Left ventricle myocardium inferior (tissue), 1 donor: ENCODE data around the gene TEX55. TPM values are rescaled to one million over a fixed set of nuclear protein-coding genes. Genes with fewer than 3 reads are reported as not detected.
"Not testable (repeated sequence)": the region's sequence is repeated elsewhere in the genome, so short reads cannot be mapped to it uniquely, and the experiment has no call there.

Source experiments
- DNase-seq: peaks from one replicate; pipeline ENCODE4 v3.0.0-alpha.2; 2020
- H3K27ac ChIP-seq: fragments of 200-600 bp; replicated peaks from 2 replicates; pipeline ENCODE4 v1.8.0; 2021
- H3K27me3 ChIP-seq: fragments of 200-600 bp; 2 replicates; pipeline ENCODE4 v1.8.0; 2021; ENCODE audit warnings: low read depth
- H3K36me3 ChIP-seq: fragments of 200-600 bp; 2 replicates; pipeline ENCODE4 v1.8.0; 2021
- H3K4me1 ChIP-seq: fragments of 200-600 bp; 2 replicates; pipeline ENCODE4 v1.8.0; 2021
- H3K4me3 ChIP-seq: fragments of 200-600 bp; 2 replicates; pipeline ENCODE4 v1.8.0; 2021; ENCODE audit warnings: mild to moderate bottlenecking, moderate library complexity
- H3K9me3 ChIP-seq: fragments of 200-600 bp; replicated peaks from 2 replicates; pipeline ENCODE4 v1.8.0; 2021
- CTCF ChIP-seq: fragments of 200-600 bp; IDR thresholded peaks from 2 replicates; pipeline ENCODE4 v1.8.0; 2021; ENCODE audit warnings: antibody characterized with exemption, mild to moderate bottlenecking, borderline replicate concordance
- intact Hi-C: fragments of 100-400 bp; cut with micrococcal nuclease; formaldehyde crosslinking; loops from one replicate; pipeline ENCODE4 v1.11.0; 2022
- total RNA-seq: library from RNA; stranded (reverse); fragmentation: NEBNext Ultra II Directional; extraction: Animal tissue kit (Norgen Biotek cat#: 25700); gene quantifications from one replicate; pipeline ENCODE4 v1.2.1, GENCODE V29; 2021
- donor health status: DM: no; HTN: yes; CAD: no; lungs with severe emphysema.

The TEX55 gene
- total RNA-seq, 1 donor from 2014 or later = not detected

DNA sequence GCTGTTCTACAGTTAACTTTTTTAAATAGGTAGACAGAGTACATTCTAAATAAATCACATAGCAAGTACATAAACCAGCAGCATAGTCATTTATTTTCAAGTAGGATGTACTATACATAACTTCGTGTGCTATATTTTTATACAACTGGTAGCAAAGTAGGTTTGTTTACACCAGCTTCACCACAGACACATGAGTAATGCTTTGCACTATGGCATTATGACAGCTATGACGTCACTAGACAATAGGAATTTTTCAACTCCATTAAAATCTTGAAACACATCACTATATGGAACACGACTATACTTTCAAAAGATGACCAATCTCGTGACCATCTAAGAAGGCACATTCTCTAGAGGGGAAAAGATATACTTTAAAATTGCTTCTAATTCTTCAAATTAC is 3.5 kb downstream of the TEX55 start:
- Histone ChIP-seq H3K27ac (no peak overlapping the region), H3K36me3 (no peaks in the 10 kb centered on the region), H3K9me3 (peaks cover 21% of the 10 kb centered on the region), H3K4me3 (no peak overlapping the region), H3K4me1 (no peaks in the 10 kb centered on the region), H3K27me3 (no peaks in the 10 kb centered on the region)
- no peak for DNase-seq
- intact Hi-C loops = no loop called here
- no peak for TF ChIP-seq CTCF

- DNase-seq = no peak
- TF ChIP-seq CTCF = no peak
- Histone ChIP-seq H3K4me3 (no peak overlapping the region), H3K9me3 (peaks cover 22% of the 10 kb centered on the region), H3K36me3 (no peaks in the 10 kb centered on the region), H3K4me1 (no peaks in the 10 kb centered on the region), H3K27me3 (no peaks in the 10 kb centered on the region), H3K27ac (no peak overlapping the region)
- intact Hi-C loops = no loop called here
These were observed 10.9 kb downstream of the TEX55 start for GRCh38 chr3:119156868-119157267.

DNA sequence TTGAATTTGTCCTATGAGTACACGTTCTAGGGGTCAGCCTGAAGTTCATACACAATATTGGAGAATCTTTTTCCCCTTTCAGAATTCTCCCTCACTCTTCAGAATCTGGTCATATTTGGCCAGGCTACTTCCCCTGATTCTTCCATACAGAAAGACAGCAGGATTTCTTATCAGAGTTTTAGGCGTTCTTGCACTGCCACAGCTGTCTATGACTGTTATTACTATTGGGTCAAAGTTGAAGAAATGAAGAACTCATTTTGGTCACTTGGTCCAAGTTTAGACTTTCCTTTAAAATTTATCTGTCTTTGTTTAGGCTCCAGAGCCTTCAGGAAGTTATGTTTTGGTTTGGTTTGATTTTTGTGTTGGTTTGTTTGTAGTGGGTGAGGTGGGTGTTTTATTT is 12.0 kb downstream of the TEX55 start:
- no peak overlapping the region for H3K4me3 ChIP-seq
- no peaks in the 10 kb centered on the region for H3K4me1 ChIP-seq
- DNase-seq = no peak
- intact Hi-C loops = no loop called here
- no peaks in the 10 kb centered on the region for H3K36me3 ChIP-seq
- H3K9me3 ChIP-seq = peaks cover 16% of the 10 kb centered on the region
- no peak for TF ChIP-seq CTCF
- no peak overlapping the region for H3K27ac ChIP-seq
- no peaks in the 10 kb centered on the region for H3K27me3 ChIP-seq

DNA sequence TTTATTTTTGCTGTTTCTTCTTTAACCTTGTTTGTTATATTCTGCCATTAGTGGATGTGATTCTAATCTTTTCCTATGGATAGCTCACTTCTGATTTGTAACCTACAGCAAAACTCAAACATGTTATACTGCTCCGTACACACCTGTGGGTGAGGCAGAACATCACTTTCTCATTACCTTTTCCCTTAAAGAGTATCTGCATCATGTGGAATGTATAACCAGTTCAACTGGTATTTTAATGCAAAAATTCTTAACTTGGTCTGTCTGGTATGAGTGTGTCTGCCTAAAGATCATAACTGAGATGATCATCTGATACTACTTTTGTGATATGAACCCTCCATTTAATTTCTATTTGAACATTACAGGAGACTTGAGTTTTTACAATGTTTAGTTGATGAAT is 14.4 kb downstream of the TEX55 start:
- Histone ChIP-seq H3K4me1 (no peaks in the 10 kb centered on the region), H3K36me3 (no peaks in the 10 kb centered on the region), H3K4me3 (no peak overlapping the region), H3K9me3 (no peaks in the 10 kb centered on the region), H3K27ac (no peak overlapping the region), H3K27me3 (no peaks in the 10 kb centered on the region)
- no peak for DNase-seq
- intact Hi-C loops = no loop called here
- no peak for TF ChIP-seq CTCF

- H3K4me1 ChIP-seq = no peaks in the 10 kb centered on the region
- no peak for TF ChIP-seq CTCF
These were observed 14.8 kb downstream of the TEX55 start for GRCh38 chr3:119160815-119161214.

GRCh38 chr3:119161240-119161639 is 15.3 kb downstream of the TEX55 start:
- H3K27me3 ChIP-seq = no peaks in the 10 kb centered on the region
- TF ChIP-seq CTCF = no peak
- H3K4me1 ChIP-seq = no peaks in the 10 kb centered on the region
- no peak overlapping the region for H3K27ac ChIP-seq
- no peaks in the 10 kb centered on the region for H3K9me3 ChIP-seq
- no peak overlapping the region for H3K4me3 ChIP-seq
- intact Hi-C loops = no loop called here
- H3K36me3 ChIP-seq = no peaks in the 10 kb centered on the region
- no peak for DNase-seq

More at GRCh38 chr3:119160815-119161214, 14.8 kb downstream of the TEX55 start:
- H3K27ac ChIP-seq = no peak overlapping the region
- H3K36me3 ChIP-seq = no peaks in the 10 kb centered on the region
- intact Hi-C loops = no loop called here
- H3K27me3 ChIP-seq = no peaks in the 10 kb centered on the region
- no peak overlapping the region for H3K4me3 ChIP-seq
- no peak for DNase-seq
- no peaks in the 10 kb centered on the region for H3K9me3 ChIP-seq

GRCh38 chr3:119164745-119165144 is 18.8 kb downstream of the TEX55 start:
- DNase-seq, H3K4me1 ChIP-seq, H3K9me3 ChIP-seq, H3K27me3 ChIP-seq, intact Hi-C loops, H3K27ac ChIP-seq, H3K4me3 ChIP-seq, H3K36me3 ChIP-seq: not testable (repeated sequence)
